H1 (cell line): ENCODE results near the gene GNAL. TPM values are rescaled to one million over a fixed set of nuclear protein-coding genes. Genes with fewer than 3 reads are reported as not detected.

Experiments
- CHD7 ChIP-seq: fragments of 300-600 bp; sonication (generic); IDR thresholded peaks from 2 replicates; pipeline ENCODE4 v1.7.1; 2012; ENCODE audit warnings: low read length, moderate library complexity, mild to moderate bottlenecking, inconsistent platforms; ENCODE audit not compliant: insufficient replicate concordance
- polyA plus RNA-seq, 7 experiments: library from polyadenylated mRNA; depleted of rRNA in 3 of 7; stranded (reverse) in 5 of 7; unstranded in 2 of 7; fragments of >200 nt in 5 of 7; fragments of 200-250 nt in 2 of 7; gene quantifications; 1 replicate in 5 of 7; 2 replicates in 1 of 7; 4 replicates in 1 of 7; pipeline versions ENCODE4 v1.2.1 to v1.2.3, GENCODE V29; 2011 to 2013; ENCODE audit warnings: missing spikeins in 2 of 7, mixed read lengths in 2 of 7
- total RNA-seq: library from RNA; stranded (reverse); fragmentation: NEBNext Ultra II Directional; extraction: Animal tissue kit (Norgen Biotek cat#: 25700); gene quantifications from 2 replicates; pipeline ENCODE4 v1.2.1, GENCODE V29; 2021

The GNAL gene
- total and polyA plus RNA-seq, 2 of the 8 experiments (the other 6 are each of a cell fraction or from before 2014, with no cell fraction given), result 13.2 to 18.3 TPM

GRCh38 chr18:11760498-11761167 is 71.6 kb downstream of the GNAL start (continued):
- TF ChIP-seq CHD7, result no peak
- TF ChIP-seq, all 59 proteins: peak for 0
